Neuronal stem cell (in vitro differentiated cells): ENCODE results near the gene PDE9A.

Source experiments
- DNase-seq: peaks from one replicate; pipeline ENCODE4 v3.0.0-alpha.2; 2013; ENCODE audit warnings: low spot score
- H2AFZ ChIP-seq: one replicate; pipeline ENCODE4 v1.6.1; 2013; ENCODE audit warnings: mild to moderate bottlenecking, low read length, inconsistent platforms
- H2AK5ac ChIP-seq: 2 replicates; pipeline ENCODE4 v1.6.1; 2013; ENCODE audit warnings: low read depth, mild to moderate bottlenecking, inconsistent platforms, low read length, moderate library complexity, mixed read lengths
- H2BK120ac ChIP-seq: 2 replicates; pipeline ENCODE4 v1.6.1; 2013; ENCODE audit warnings: low read depth, mild to moderate bottlenecking, inconsistent platforms, low read length, moderate library complexity, mixed read lengths
- H2BK12ac ChIP-seq: one replicate; pipeline ENCODE4 v1.6.1; 2013; ENCODE audit warnings: low read length, inconsistent platforms
- H2BK15ac ChIP-seq: 2 replicates; pipeline ENCODE4 v1.6.1; 2013; ENCODE audit warnings: mild to moderate bottlenecking, low read length, inconsistent platforms, mixed read lengths
- H2BK5ac ChIP-seq: one replicate; pipeline ENCODE4 v1.6.1; 2013; ENCODE audit warnings: inconsistent platforms, mild to moderate bottlenecking, low read length, moderate library complexity
- H3K14ac ChIP-seq: one replicate; pipeline ENCODE4 v1.6.1; 2013; ENCODE audit warnings: low read length, inconsistent platforms
- H3K18ac ChIP-seq: 2 replicates; pipeline ENCODE4 v1.6.1; 2013; ENCODE audit warnings: low read length, inconsistent platforms
- H3K23ac ChIP-seq: 2 replicates; pipeline ENCODE4 v1.6.1; 2013; ENCODE audit warnings: low read depth, mild to moderate bottlenecking, mixed read lengths, low read length, inconsistent platforms; ENCODE audit not compliant: poor library complexity
- H3K27ac ChIP-seq: replicated peaks from 3 replicates; pipeline ENCODE4 v1.5.1; 2013; ENCODE audit warnings: low read length, inconsistent platforms
- H3K27me3 ChIP-seq, 3 experiments: 2 replicates each; pipeline ENCODE4 v1.6.1; 2013; ENCODE audit warnings: low read length in 3 of 3, mild to moderate bottlenecking in 2 of 3, inconsistent platforms in 1 of 3, low read depth in 1 of 3, mixed read lengths in 1 of 3, moderate library complexity in 1 of 3; ENCODE audit not compliant: control insufficient read depth in 3 of 3, insufficient read depth in 3 of 3
- H3K36me3 ChIP-seq, 2 donors: replicated peaks in 1 of 2; 2 replicates each; pipeline ENCODE4 v1.6.1; 2013; ENCODE audit warnings: low read length in 2 of 2; ENCODE audit not compliant: control insufficient read depth in 2 of 2, insufficient read depth in 2 of 2
- H3K4ac ChIP-seq: 2 replicates; pipeline ENCODE4 v1.6.1; 2013; ENCODE audit warnings: inconsistent platforms, mild to moderate bottlenecking, low read length, moderate library complexity
- H3K4me1 ChIP-seq, 2 donors: 1 replicate in 1 of 2; 2 replicates in 1 of 2; pipeline ENCODE4 v1.6.1; 2013; ENCODE audit warnings: low read length in 2 of 2, low read depth in 1 of 2; ENCODE audit not compliant: control insufficient read depth in 2 of 2, insufficient read depth in 1 of 2
- H3K4me2 ChIP-seq: one replicate; pipeline ENCODE4 v1.6.1; 2013; ENCODE audit warnings: mild to moderate bottlenecking, low read length, inconsistent platforms; ENCODE audit not compliant: insufficient read depth, poor library complexity, severe bottlenecking
- H3K4me3 ChIP-seq, 2 donors: 2 replicates each; pipeline ENCODE4 v1.5.1; 2013; ENCODE audit warnings: low read length in 2 of 2, mild to moderate bottlenecking in 2 of 2, inconsistent platforms in 1 of 2, moderate library complexity in 1 of 2
- H3K79me1 ChIP-seq: one replicate; pipeline ENCODE4 v1.6.1; 2013; ENCODE audit warnings: low read depth, mild to moderate bottlenecking, inconsistent platforms, low read length, moderate library complexity
- H3K9ac ChIP-seq: one replicate; pipeline ENCODE4 v1.6.1; 2013; ENCODE audit warnings: mild to moderate bottlenecking, low read depth, low read length, inconsistent platforms; ENCODE audit not compliant: poor library complexity
- H3K9me3 ChIP-seq, 2 donors: replicated peaks in 1 of 2; 2 replicates each; pipeline versions ENCODE3 to v1.6.1; 2013; ENCODE audit warnings: low read length in 2 of 2, mild to moderate bottlenecking in 2 of 2, inconsistent platforms in 1 of 2, low read depth in 1 of 2, mixed read lengths in 1 of 2, moderate library complexity in 1 of 2; ENCODE audit not compliant: control insufficient read depth in 2 of 2, insufficient read depth in 1 of 2
- H4K8ac ChIP-seq: one replicate; pipeline ENCODE4 v1.6.1; 2013; ENCODE audit warnings: low read depth, mild to moderate bottlenecking, inconsistent platforms, low read length, moderate library complexity
- H4K91ac ChIP-seq: one replicate; pipeline ENCODE4 v1.6.1; 2013; ENCODE audit warnings: low read length, low read depth, mild to moderate bottlenecking, inconsistent platforms; ENCODE audit not compliant: poor library complexity
- WGBS, 2 donors: extraction: QIAGEN DNeasy Blood & Tissue Kit; methylation state at CpG; one replicate each; pipeline ENCODE4 v1.1.7; 2013; ENCODE audit warnings: missing lambda C conversion rate in 2 of 2, mixed read lengths in 1 of 2; ENCODE audit not compliant: insufficient read length in 2 of 2, insufficient replicate concordance in 1 of 2; ENCODE audit errors: extremely low coverage in 2 of 2; 5-methylcytosine and 5-hydroxymethylcytosine counted together

Gene PDE9A

DNA sequence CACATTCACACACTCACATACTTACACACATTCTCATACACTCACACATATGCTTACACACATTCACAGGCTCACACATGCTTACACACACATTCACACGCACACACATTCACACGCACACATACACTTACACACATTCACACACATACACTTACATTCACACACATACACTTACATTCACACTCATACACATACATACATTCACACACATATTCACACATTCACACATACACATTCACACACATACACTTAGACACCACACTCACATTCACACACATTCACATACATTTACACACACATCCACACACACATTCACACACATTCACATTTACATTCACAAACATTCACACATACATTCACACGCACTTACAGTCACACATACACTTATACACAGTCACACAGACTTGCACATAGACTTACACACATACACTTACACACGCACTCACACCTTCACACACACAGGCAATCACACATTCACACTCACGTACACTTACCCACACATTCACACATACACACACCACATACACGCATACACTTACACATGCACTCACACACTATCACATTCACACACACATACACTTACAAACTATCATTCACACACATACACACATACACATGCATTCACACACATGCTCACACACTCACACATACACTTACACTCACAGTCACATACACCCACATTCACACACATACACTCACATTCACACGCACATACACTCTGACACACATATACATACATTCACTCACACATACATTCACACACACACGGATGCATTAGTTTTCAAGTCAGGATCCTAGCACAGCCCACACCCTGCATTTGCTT is 16.8 kb downstream of the PDE9A start:
- H3K4ac ChIP-seq, result no peak overlapping the region
- H3K27me3 ChIP-seq, result peaks cover 0 to 2% (median 0%) of the 10 kb centered on the region in 3 experiments
- no peak overlapping the region for H4K8ac ChIP-seq
- no peak overlapping the region for H4K91ac ChIP-seq
- H2AFZ ChIP-seq, result no peak overlapping the region
- no peak overlapping the region for H3K23ac ChIP-seq
- peaks cover 5% of the 10 kb centered on the region in 2 donors for H3K9me3 ChIP-seq
- no peak overlapping the region for H3K14ac ChIP-seq
- peak overlapping the region; percentile 46 for H3K9ac ChIP-seq
- peaks cover 41 to 51% of the 10 kb centered on the region in 2 donors for H3K4me1 ChIP-seq
- H2BK5ac ChIP-seq, result no peak overlapping the region
- no peak overlapping the region for H2BK120ac ChIP-seq
- no peak overlapping the region for H3K4me3 ChIP-seq
- 100% methylated on average over 3 to 4 of the region's 8 CpGs for WGBS, 2 donors
- peaks cover 8 to 10% of the 10 kb centered on the region in 2 donors for H3K36me3 ChIP-seq
- no peak overlapping the region for H3K18ac ChIP-seq
- peaks cover 10% of the 10 kb centered on the region for H3K79me1 ChIP-seq
- no peak overlapping the region for H3K4me2 ChIP-seq
- no peak overlapping the region for H2BK12ac ChIP-seq
- DNase-seq, result no peak
- H2BK15ac ChIP-seq, result no peak overlapping the region
- H3K27ac ChIP-seq, result no peak overlapping the region
- H2AK5ac ChIP-seq, result no peak overlapping the region

DNA sequence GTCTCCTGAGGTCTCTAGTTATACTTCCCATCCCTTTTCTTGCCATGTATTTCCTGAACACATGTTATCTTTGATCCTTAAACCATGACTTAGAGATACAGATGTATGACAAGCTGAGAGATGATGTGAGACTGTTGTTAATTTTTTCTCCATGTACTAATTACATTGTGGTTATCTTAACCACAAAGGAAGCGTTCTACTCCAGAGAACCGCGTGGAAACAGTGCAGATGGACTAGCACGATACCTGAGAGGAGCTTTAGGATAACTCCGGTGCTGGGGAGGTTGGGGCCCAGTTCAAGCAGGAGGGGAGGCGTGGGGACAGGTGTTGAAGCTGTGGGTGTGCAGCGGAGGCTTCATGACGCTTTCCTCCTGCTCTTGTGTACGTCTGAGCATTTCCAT is 17.5 kb downstream of the PDE9A start:
- Histone ChIP-seq H2BK5ac (no peak overlapping the region), H3K4me2 (no peak overlapping the region), H2AK5ac (no peak overlapping the region), H3K79me1 (peaks cover 7% of the 10 kb centered on the region), H3K18ac (no peak overlapping the region), H2BK120ac (no peak overlapping the region), H4K91ac (no peak overlapping the region), H4K8ac (no peak overlapping the region), H2AFZ (no peak overlapping the region), H2BK12ac (no peak overlapping the region), H3K9ac (no peak overlapping the region), H3K23ac (no peak overlapping the region), H2BK15ac (no peak overlapping the region), H3K4me1 (peaks cover 40 to 51% of the 10 kb centered on the region in 2 donors), H3K4me3 (no peak overlapping the region), H3K27ac (no peak overlapping the region), H3K14ac (no peak overlapping the region), H3K9me3 (peaks cover 3 to 5% of the 10 kb centered on the region in 2 donors), H3K4ac (no peak overlapping the region), H3K27me3 (peaks cover 0 to 2% (median 0%) of the 10 kb centered on the region in 3 experiments), H3K36me3 (peaks cover 8 to 14% of the 10 kb centered on the region in 2 donors)
- no CpG with 5 or more reads among the region's 9 CpGs for WGBS, 2 donors
- DNase-seq, result no peak

DNA sequence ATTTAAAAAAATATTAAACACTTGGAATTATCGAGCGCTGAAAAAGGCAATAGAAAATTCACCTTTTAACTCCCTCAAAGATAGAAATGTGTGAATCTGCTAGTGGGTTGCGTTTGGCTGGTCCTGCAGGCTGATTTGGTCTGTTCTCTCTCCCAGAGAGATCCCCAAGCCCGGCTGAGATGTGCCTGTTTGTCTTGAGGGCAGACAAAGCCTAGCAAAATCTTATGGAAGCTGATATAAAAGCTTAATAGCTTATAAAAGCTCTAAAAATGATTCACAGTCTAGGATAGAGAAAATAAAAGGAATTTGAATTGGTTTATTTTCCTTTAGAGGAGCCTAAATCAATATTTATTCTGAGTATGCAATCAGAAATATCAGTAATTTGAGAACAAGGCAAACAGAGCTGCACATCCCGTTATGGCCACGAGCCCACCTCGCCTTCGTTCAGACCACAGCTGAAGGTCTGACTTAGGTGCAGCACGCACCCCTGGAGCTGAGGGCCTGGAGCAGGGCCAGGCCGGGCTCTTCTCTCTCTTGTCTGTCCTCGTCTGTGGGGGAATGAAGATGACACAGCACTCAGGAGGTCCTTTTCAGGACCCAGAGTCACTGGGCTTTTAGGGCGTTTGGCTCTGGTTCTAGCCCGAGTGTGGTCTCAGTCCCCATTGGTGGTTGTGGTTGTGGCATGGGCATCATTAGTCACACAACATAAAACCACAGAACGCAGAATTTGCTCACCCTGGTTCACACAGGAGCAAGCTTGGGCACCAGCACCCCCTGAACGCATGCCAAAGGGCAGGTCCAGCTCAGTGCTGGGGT is 18.6 kb downstream of the PDE9A start:
- no peak overlapping the region for H2BK120ac ChIP-seq
- H3K4me3 ChIP-seq, result no peak overlapping the region
- no CpG with 5 or more reads among the region's 15 CpGs for WGBS, 2 donors
- H2BK12ac ChIP-seq, result no peak overlapping the region
- H4K91ac ChIP-seq, result no peak overlapping the region
- H3K36me3 ChIP-seq, result peaks cover 8 to 14% of the 10 kb centered on the region in 2 donors
- peaks cover 9% of the 10 kb centered on the region for H3K79me1 ChIP-seq
- H3K9me3 ChIP-seq, result peaks cover 0 to 5% of the 10 kb centered on the region in 2 donors
- H4K8ac ChIP-seq, result no peak overlapping the region
- H3K14ac ChIP-seq, result no peak overlapping the region
- peaks cover 0 to 2% (median 0%) of the 10 kb centered on the region in 3 experiments for H3K27me3 ChIP-seq
- no peak overlapping the region for H3K4me2 ChIP-seq
- peak overlapping the region; percentile 62 for H3K18ac ChIP-seq
- no peak overlapping the region for H3K9ac ChIP-seq
- no peak overlapping the region for H2AK5ac ChIP-seq
- no peak overlapping the region for H3K27ac ChIP-seq
- H2BK15ac ChIP-seq, result no peak overlapping the region
- DNase-seq, result no peak
- no peak overlapping the region for H2BK5ac ChIP-seq
- H3K4me1 ChIP-seq, result peaks cover 35 to 50% of the 10 kb centered on the region in 2 donors
- no peak overlapping the region for H3K23ac ChIP-seq
- no peak overlapping the region for H2AFZ ChIP-seq
- no peak overlapping the region for H3K4ac ChIP-seq
